Panc1 (cell line): ENCODE measurements around the gene ZNF385C. TPM values are rescaled to one million over a fixed set of nuclear protein-coding genes. Genes with fewer than 3 reads are reported as not detected.

Experiments used
- ATAC-seq: fragments of 200-7000 bp; cut with Tn5 transposase; 2 replicates; pipeline ENCODE4 v1.9.1; 2020; ENCODE audit warnings: mild to moderate bottlenecking, moderate library complexity
- BruUV-seq: library from RNA; stranded (reverse); fragments of 400-500 nt; replicated peaks from 2 replicates; lab custom pipeline; 2021; lab: Mats Ljungman, UMichigan
- CTCF ChIA-PET: fragments of 300-600 bp; sonication (Branson Sonifier 250); formaldehyde crosslinking; loops from one replicate; lab custom pipeline; 2022; ENCODE audit warnings: antibody characterized with exemption; lab: Charles Lee
- POLR2A ChIA-PET: fragments of 300-600 bp; sonication (Branson Sonifier 250); formaldehyde crosslinking; loops from one replicate; lab custom pipeline; 2022; ENCODE audit warnings: antibody characterized with exemption; lab: Charles Lee
- DNase-seq: peaks from one replicate; pipeline ENCODE4 v3.0.0-alpha.2; 2010; ENCODE audit warnings: low read depth, low spot score
- H3K27ac ChIP-seq: 2 replicates; pipeline ENCODE4 v1.5.1; 2011; ENCODE audit warnings: mild to moderate bottlenecking, low read length, inconsistent platforms
- H3K27me3 ChIP-seq: fragments of 200-500 bp; sonication (Bioruptor generic); 2 replicates; pipeline ENCODE4 v1.6.0; 2014; ENCODE audit warnings: low read length, inconsistent platforms; ENCODE audit not compliant: control insufficient read depth, insufficient read depth
- H3K36me3 ChIP-seq: fragments of 200-500 bp; sonication (Bioruptor generic); 2 replicates; pipeline ENCODE4 v1.5.1; 2014; ENCODE audit warnings: inconsistent platforms, mild to moderate bottlenecking, low read length, moderate library complexity; ENCODE audit not compliant: control insufficient read depth, insufficient read depth
- H3K4me1 ChIP-seq: 2 replicates; pipeline ENCODE4 v1.5.1; 2011; ENCODE audit warnings: inconsistent platforms, mild to moderate bottlenecking, low read length, moderate library complexity; ENCODE audit not compliant: control insufficient read depth, insufficient read depth
- H3K4me3 ChIP-seq, 2 experiments: 2 replicates each; pipeline ENCODE4 v1.5.1; 2011 to 2012; ENCODE audit warnings: low read depth in 2 of 2, low read length in 2 of 2, mild to moderate bottlenecking in 2 of 2, inconsistent platforms in 1 of 2, moderate library complexity in 1 of 2
- H3K9me3 ChIP-seq: fragments of 200-500 bp; sonication (Bioruptor generic); 2 replicates; pipeline ENCODE4 v1.5.1; 2014; ENCODE audit warnings: low read depth, mild to moderate bottlenecking, inconsistent platforms, low read length, moderate library complexity; ENCODE audit not compliant: control insufficient read depth, insufficient read depth
- CTCF ChIP-seq: fragments of 450-650 bp; IDR thresholded peaks from 2 replicates; pipeline ENCODE4 v1.5.1; 2017; ENCODE audit warnings: mild to moderate bottlenecking
- POLR2AphosphoS5 ChIP-seq: IDR thresholded peaks from 2 replicates; pipeline ENCODE4 v1.6.1; 2012; ENCODE audit warnings: mild to moderate bottlenecking, low read depth, low read length, moderate library complexity
- REST ChIP-seq, 2 experiments: IDR thresholded peaks; 2 replicates each; pipeline ENCODE4 v1.6.1; 2011 to 2012; ENCODE audit warnings: low read depth in 2 of 2, control low read depth in 1 of 2, low read length in 1 of 2, mild to moderate bottlenecking in 1 of 2, moderate library complexity in 1 of 2; ENCODE audit not compliant: insufficient read depth in 1 of 2
- SIN3A ChIP-seq: IDR thresholded peaks from 2 replicates; pipeline ENCODE4 v1.6.1; 2012; ENCODE audit warnings: low read depth, mild to moderate bottlenecking, low read length, moderate library complexity, borderline replicate concordance; ENCODE audit not compliant: insufficient read depth
- TCF7L2 ChIP-seq: IDR thresholded peaks from 2 replicates; pipeline ENCODE4 v1.6.1; 2011; ENCODE audit warnings: mild to moderate bottlenecking, low read depth, low read length, inconsistent platforms
- in situ Hi-C: cut with HindIII; loops from 2 replicates; pipeline ENCODE4 v1.10.0; 2016; ENCODE audit warnings: low sequenced_read_pairs, low pct_unique_long_range_greater_than_20kb
- intact Hi-C: fragments of 100-400 bp; cut with micrococcal nuclease; formaldehyde crosslinking; loops from one replicate; pipeline ENCODE4 v1.10.0; 2022; ENCODE audit not compliant: unreplicated experiment
- total RNA-seq: library from RNA; stranded (reverse); gene quantifications from one replicate; pipeline ENCODE4 v1.2.1, GENCODE V29; 2021; ENCODE audit not compliant: unreplicated experiment

Gene ZNF385C
- total RNA-seq, 1 experiment from 2014 or later, result 0.21 TPM

- no TSS peak for BruUV-seq
- ChIA-PET CTCF (no interaction called here), POLR2A (interaction anchor here (0.6 kb wide), 1 partner anchor 60 kb away, joined by 5 read pairs; no protein-coding TSS in a partner anchor)
- TF ChIP-seq REST (IDR thresholded peaks at IDR 0.05; ENCODE audit: insufficient read depth in 1 of 2, low read depth in 2 of 2, low read length in 1 of 2) (no peak), CTCF (peak; percentile 84), SIN3A (no peak; the same call in 1 of the 2 replicates), POLR2AphosphoS5 (peak; percentile 75), TCF7L2 (no peak)
- intact Hi-C loops, result no loop called here
- H3K36me3 ChIP-seq, result peaks cover 8% of the 10 kb centered on the region; the same call in 1 of the 2 replicates
- peak within 1 kb of the TSS; percentile 93 for H3K27ac ChIP-seq
- H3K4me1 ChIP-seq, result peaks cover 12% of the 10 kb centered on the region; the same call in 1 of the 2 replicates
- H3K27me3 ChIP-seq, result no peaks in the 10 kb centered on the region
- peak within 1 kb of the TSS; percentile 94 to 95 for H3K4me3 ChIP-seq
- in situ Hi-C loops, result no loop called here
- DNase-seq, result peak; percentile 17
- no peaks in the 10 kb centered on the region for H3K9me3 ChIP-seq
- ATAC-seq, result peak; percentile 85
Observed at GRCh38 chr17:42019509-42020404, 78.5 kb downstream of the ZNF385C start, which contains the start of gene NKIRAS2. Gene NKIRAS2 (plus strand): TSS chr17:42020090. CDS start chr17:42021578, 1,488 bp downstream.

GRCh38 chr17:42018988-42019387 is 79.3 kb downstream of the ZNF385C start:
- DNase-seq (no peak), ATAC-seq (no peak)
- TF ChIP-seq REST (IDR thresholded peaks at IDR 0.05; ENCODE audit: insufficient read depth in 1 of 2, low read depth in 2 of 2, low read length in 1 of 2) (no peak), CTCF (no peak), POLR2AphosphoS5 (no peak), SIN3A (no peak), TCF7L2 (no peak)
- Histone ChIP-seq H3K27me3 (no peaks in the 10 kb centered on the region), H3K36me3 (peaks cover 8% of the 10 kb centered on the region; the same call in 1 of the 2 replicates), H3K27ac (no peak overlapping the region), H3K4me1 (peaks cover 7% of the 10 kb centered on the region; the same call in 1 of the 2 replicates), H3K4me3 (no peak overlapping the region), H3K9me3 (no peaks in the 10 kb centered on the region)
- no TSS peak for BruUV-seq
- in situ Hi-C loops (no loop called here), intact Hi-C loops (no loop called here)
- ChIA-PET CTCF (no interaction called here), POLR2A (interaction anchor here (0.5 kb wide), 1 partner anchor 16 kb away, joined by 8 read pairs; no protein-coding TSS in a partner anchor)
